SK-N-SH (cell line): ENCODE data around the gene MYO10. TPM values are rescaled to one million over a fixed set of nuclear protein-coding genes. Genes with fewer than 3 reads are reported as not detected.
A peak's percentile ranks its signal among the peaks of the same experiment; 100 is the strongest.

ENCODE experiments used
- CTCF ChIA-PET: fragments of 300-600, 350-600 bp; formaldehyde crosslinking; extraction: SDS; loops from one replicate; lab custom pipeline; 2021; lab: Yijun Ruan, JAX
- POLR2A ChIA-PET: fragments of 350-600 bp; sonication (Branson Sonifier 250); formaldehyde crosslinking; extraction: SDS; loops from one replicate; lab custom pipeline; 2020; ENCODE audit warnings: antibody characterized with exemption, inconsistent platforms; lab: Yijun Ruan, JAX
- DNase-seq: peaks from one replicate; pipeline ENCODE4 v3.0.0; 2012
- H2AFZ ChIP-seq: fragments of 200-600 bp; sonication (generic); 2 replicates; pipeline ENCODE4 v1.8.1; 2016; ENCODE audit warnings: antibody characterized with exemption, mild to moderate bottlenecking, low read depth
- H3F3A ChIP-seq: fragments of 200-600 bp; sonication (generic); replicated peaks from 2 replicates; pipeline ENCODE3; 2016; ENCODE audit warnings: antibody characterized with exemption, mild to moderate bottlenecking; ENCODE audit not compliant: insufficient read depth
- H3K27ac ChIP-seq, 2 experiments: fragments of 200-500 bp in 1 of 2; fragments of 200-600 bp in 1 of 2; sonication (Bioruptor generic) in 1 of 2; sonication (generic), shearing (Covaris generic) in 1 of 2; 2 replicates each; pipeline versions ENCODE4 v1.5.1 to v1.6.1; 2014 to 2016; ENCODE audit warnings: low read depth in 2 of 2, inconsistent platforms in 1 of 2, low read length in 1 of 2, mild to moderate bottlenecking in 1 of 2, mixed read lengths in 1 of 2
- H3K27me3 ChIP-seq: fragments of 200-600 bp; sonication (generic), shearing (Covaris generic); 2 replicates; pipeline ENCODE4 v1.6.1; 2016; ENCODE audit warnings: mixed run types; ENCODE audit not compliant: insufficient read depth
- H3K36me3 ChIP-seq, 2 experiments: fragments of 200-500 bp in 1 of 2; fragments of 200-600 bp in 1 of 2; sonication (Bioruptor generic) in 1 of 2; sonication (generic) in 1 of 2; replicated peaks in 1 of 2; 2 replicates each; pipeline versions ENCODE3 to v1.5.1; 2014 to 2016; ENCODE audit warnings: low read length in 1 of 2, mild to moderate bottlenecking in 1 of 2; ENCODE audit not compliant: insufficient read depth in 2 of 2, control insufficient read depth in 1 of 2
- H3K4me1 ChIP-seq, 2 experiments: fragments of 200-500 bp in 1 of 2; fragments of 200-600 bp in 1 of 2; sonication (Bioruptor generic) in 1 of 2; sonication (generic), shearing (Covaris generic) in 1 of 2; 2 replicates each; pipeline versions ENCODE4 v1.5.1 to v1.6.1; 2014 to 2016; ENCODE audit warnings: low read depth in 1 of 2, low read length in 1 of 2, mixed run types in 1 of 2; ENCODE audit not compliant: insufficient read depth in 2 of 2, control insufficient read depth in 1 of 2
- H3K4me2 ChIP-seq: fragments of 200-600 bp; sonication (generic), shearing (Covaris generic); 2 replicates; pipeline ENCODE4 v1.6.1; 2017; ENCODE audit warnings: mixed run types
- H3K4me3 ChIP-seq, 2 experiments: fragments of 200-500 bp in 1 of 2; fragments of 200-600 bp in 1 of 2; sonication (Bioruptor generic) in 1 of 2; sonication (generic), shearing (Covaris generic) in 1 of 2; 2 replicates each; pipeline versions ENCODE4 v1.5.1 to v1.8.1; 2014 to 2016; ENCODE audit warnings: low read depth in 2 of 2, inconsistent platforms in 1 of 2, low read length in 1 of 2, mild to moderate bottlenecking in 1 of 2, mixed read lengths in 1 of 2, moderate library complexity in 1 of 2
- H3K79me2 ChIP-seq: fragments of 200-600 bp; sonication (generic); 2 replicates; pipeline ENCODE4 v1.8.1; 2017; ENCODE audit warnings: mild to moderate bottlenecking; ENCODE audit not compliant: insufficient read depth
- H3K9ac ChIP-seq: fragments of 200-600 bp; sonication (generic); 2 replicates; pipeline ENCODE4 v1.6.1; 2017; ENCODE audit warnings: mixed run types
- H3K9me2 ChIP-seq: fragments of 200-600 bp; sonication (generic); 2 replicates; pipeline ENCODE4 v1.6.1; 2017; ENCODE audit warnings: mixed run types
- H3K9me3 ChIP-seq: fragments of 200-600 bp; sonication (generic); 2 replicates; pipeline ENCODE4 v1.6.1; 2017; ENCODE audit warnings: mixed run types, mild to moderate bottlenecking, moderate library complexity
- H4K20me1 ChIP-seq: fragments of 200-600 bp; sonication (generic); 2 replicates; pipeline ENCODE4 v1.6.1; 2017; ENCODE audit warnings: mild to moderate bottlenecking, mixed run types; ENCODE audit not compliant: insufficient read depth
- ELF1 ChIP-seq: IDR thresholded peaks from 2 replicates; pipeline ENCODE4 v1.4.0; 2012
- EP300 ChIP-seq, 2 experiments: IDR thresholded peaks; 2 replicates each; pipeline versions ENCODE4 v1.4.0 to v1.6.1; 2012; ENCODE audit warnings: borderline replicate concordance in 1 of 2, low read depth in 1 of 2, low read length in 1 of 2
- FOSL2 ChIP-seq: IDR thresholded peaks from 2 replicates; pipeline ENCODE4 v1.4.0; 2012; ENCODE audit warnings: low read depth, mild to moderate bottlenecking, moderate library complexity, borderline replicate concordance
- GABPA ChIP-seq: IDR thresholded peaks from 2 replicates; pipeline ENCODE4 v1.4.0; 2012; ENCODE audit warnings: low read depth, mild to moderate bottlenecking
- JUND ChIP-seq: IDR thresholded peaks from 2 replicates; pipeline ENCODE4 v1.4.0; 2012
- MAX ChIP-seq: IDR thresholded peaks from 2 replicates; pipeline ENCODE4 v1.4.0; 2012; ENCODE audit warnings: low read depth
- NFIC ChIP-seq: IDR thresholded peaks from 2 replicates; pipeline ENCODE4 v1.4.0; 2012; ENCODE audit warnings: borderline replicate concordance
- PBX3 ChIP-seq: IDR thresholded peaks from 2 replicates; pipeline ENCODE4; 2012
- POLR2AphosphoS5 ChIP-seq: IDR thresholded peaks from 2 replicates; pipeline ENCODE4 v1.6.1; 2012; ENCODE audit warnings: low read depth, low read length
- RAD21 ChIP-seq: IDR thresholded peaks from 2 replicates; pipeline ENCODE4 v1.6.1; 2012; ENCODE audit warnings: mild to moderate bottlenecking, low read length
- RCOR1 ChIP-seq: fragments of 150-350 bp; IDR thresholded peaks from 2 replicates; pipeline ENCODE4 v1.6.1; 2017; ENCODE audit warnings: antibody characterized with exemption, low read length
- TCF12 ChIP-seq: IDR thresholded peaks from 2 replicates; pipeline ENCODE4 v1.4.0; 2012
- TEAD4 ChIP-seq: IDR thresholded peaks from 2 replicates; pipeline ENCODE4 v1.4.0; 2012; ENCODE audit warnings: mild to moderate bottlenecking, borderline replicate concordance; ENCODE audit not compliant: insufficient read depth
- USF1 ChIP-seq: IDR thresholded peaks from 2 replicates; pipeline ENCODE4 v1.4.0; 2012; ENCODE audit warnings: low read depth, borderline replicate concordance
- USF2 ChIP-seq: fragments of 150-350 bp; IDR thresholded peaks from 2 replicates; pipeline ENCODE4 v1.6.1; 2017; ENCODE audit warnings: antibody characterized with exemption, low read length, low read depth, borderline replicate concordance
- ZBTB33 ChIP-seq: IDR thresholded peaks from 2 replicates; pipeline ENCODE4 v1.4.0; 2012; ENCODE audit warnings: low read depth, borderline replicate concordance
- WGBS: methylation state at CpG from one replicate; pipeline ENCODE4 v1.1.6; 2017; ENCODE audit warnings: low lambda C conversion rate; 5-methylcytosine and 5-hydroxymethylcytosine counted together
- polyA plus RNA-seq, 3 experiments: library from polyadenylated mRNA; depleted of rRNA; stranded (reverse); fragments of >200 nt; gene quantifications; 2 replicates each; pipeline ENCODE4 v1.2.3, GENCODE V29; 2012

The MYO10 gene
- polyA plus RNA-seq, 1 of the 3 experiments (the other 2 are of a cell fraction), result 8.1 TPM

GRCh38 chr5:16894236-16895057 is 41.6 kb downstream of the MYO10 start:
- no peaks in the 10 kb centered on the region for H3K9me2 ChIP-seq
- H3K9me3 ChIP-seq, result no peaks in the 10 kb centered on the region
- peaks cover 100% of the 10 kb centered on the region for H4K20me1 ChIP-seq
- H3K4me1 ChIP-seq, result peaks cover 2 to 62% of the 10 kb centered on the region in 2 experiments
- H2AFZ ChIP-seq, result no peak overlapping the region
- peaks cover 100% of the 10 kb centered on the region for H3K79me2 ChIP-seq
- H3K27me3 ChIP-seq, result no peaks in the 10 kb centered on the region
- H3K4me2 ChIP-seq, result peak overlapping the region; percentile 57
- peaks cover 30% of the 10 kb centered on the region for H3F3A ChIP-seq
- DNase-seq, result no peak
- 56% methylated on average over 13 of the region's 13 CpGs for WGBS
- TF ChIP-seq ELF1 (no peak), JUND (peak; percentile 44), POLR2AphosphoS5 (peak; percentile 39; the same call in 1 of the 2 replicates), NFIC (peak; percentile 97), RCOR1 (peak; percentile 17; the same call in 1 of the 2 replicates), USF2 (no peak), USF1 (no peak), TCF12 (peak; percentile 81), GABPA (no peak), RAD21 (no peak), ZBTB33 (0 out of 2 replicates have a peak, but pooled peaks have one; percentile 12), EP300 (IDR thresholded peaks at IDR 0.05; ENCODE audit: borderline replicate concordance in 1 of 2, low read depth in 1 of 2, low read length in 1 of 2) (0 out of 4 replicates have a peak, but pooled peaks of 1 of the 2 experiments have one; percentile 48), PBX3 (peak; percentile 49), MAX (peak; percentile 83), FOSL2 (peak; percentile 41; the same call in 1 of the 2 replicates), TEAD4 (0 out of 2 replicates have a peak, but pooled peaks have one; percentile 19)
- POLR2A ChIA-PET, result no interaction called here
- CTCF ChIA-PET, result no interaction called here
- peak overlapping the region in 1 of 2 experiments; percentile 89; a peak in 3 of 4 replicates for H3K27ac ChIP-seq
- H3K4me3 ChIP-seq, result no peak overlapping the region; a peak in 1 of 4 replicates
- H3K9ac ChIP-seq, result peak overlapping the region; percentile 16; the same call in 1 of the 2 replicates
- no peaks in the 10 kb centered on the region for H3K36me3 ChIP-seq
